Breast epithelium (tissue), 4 donors: Measurements from ENCODE around the gene MTRF1L. TPM values are rescaled to one million over a fixed set of nuclear protein-coding genes. Genes with fewer than 3 reads are reported as not detected.

Experiments used
- DNase-seq, 2 donors: peaks; one replicate each; pipeline ENCODE4 v3.0.0-alpha.2; 2019; ENCODE audit warnings: low spot score in 2 of 2
- H3K27ac ChIP-seq, 2 donors: fragments of 200-600 bp; sonication (generic) in 1 of 2; one replicate each; pipeline ENCODE4 v1.5.1; 2016 to 2019; ENCODE audit warnings: mild to moderate bottlenecking in 1 of 2
- H3K27me3 ChIP-seq, 2 donors: fragments of 200-600 bp; sonication (generic) in 1 of 2; one replicate each; pipeline versions ENCODE4 v1.5.1 to v1.6.0; 2017 to 2019; ENCODE audit warnings: control low read depth in 1 of 2, mild to moderate bottlenecking in 1 of 2
- H3K36me3 ChIP-seq: fragments of 200-600 bp; one replicate; pipeline ENCODE4 v1.5.1; 2019
- H3K4me1 ChIP-seq, 2 donors: fragments of 200-600 bp; sonication (generic); one replicate each; pipeline ENCODE4 v1.5.1; 2016 to 2019; ENCODE audit warnings: control low read depth in 1 of 2
- H3K4me3 ChIP-seq, 3 donors: fragments of 200-600 bp; sonication (generic); 1 replicate in 2 of 3; 2 replicates in 1 of 3; pipeline ENCODE4 v1.5.1; 2016 to 2019; ENCODE audit warnings: mild to moderate bottlenecking in 3 of 3, moderate library complexity in 2 of 3
- H3K9me3 ChIP-seq, 2 donors: fragments of 200-600 bp; sonication (generic) in 1 of 2; one replicate each; pipeline ENCODE4 v1.5.1; 2016 to 2019; ENCODE audit warnings: control low read depth in 1 of 2
- POLR2A ChIP-seq: fragments of 450-650 bp; IDR thresholded peaks from one replicate; pipeline ENCODE4 v1.6.1; 2016; ENCODE audit warnings: antibody characterized with exemption, mild to moderate bottlenecking, moderate library complexity
- POLR2AphosphoS5 ChIP-seq, 3 donors: sonication (generic); formaldehyde crosslinking; IDR thresholded peaks; one replicate each; pipeline ENCODE4 v1.6.1; 2017; ENCODE audit warnings: antibody characterized with exemption in 3 of 3
- intact Hi-C: fragments of 100-400 bp; cut with DNase I; formaldehyde crosslinking; loops from one replicate; pipeline ENCODE4 v1.15.1; 2023; ENCODE audit warnings: low total_unique reads
- total RNA-seq, 3 donors: library from RNA; depleted of rRNA; stranded (reverse); fragments of >200 nt; gene quantifications; one replicate each; pipeline ENCODE4 v1.1.0, GENCODE V29; 2016
- TF ChIP-seq, protein P1 (sequence below), 3 donors: fragments of 450-650 bp; IDR thresholded peaks; one replicate each; pipeline ENCODE4 v1.5.1; 2016 to 2017; ENCODE audit warnings: antibody characterized with exemption in 3 of 3, mild to moderate bottlenecking in 3 of 3, moderate library complexity in 3 of 3

Gene MTRF1L
- total RNA-seq, 3 donors from 2014 or later = 13.1 to 19.8 (median 14.6) TPM

DNA sequence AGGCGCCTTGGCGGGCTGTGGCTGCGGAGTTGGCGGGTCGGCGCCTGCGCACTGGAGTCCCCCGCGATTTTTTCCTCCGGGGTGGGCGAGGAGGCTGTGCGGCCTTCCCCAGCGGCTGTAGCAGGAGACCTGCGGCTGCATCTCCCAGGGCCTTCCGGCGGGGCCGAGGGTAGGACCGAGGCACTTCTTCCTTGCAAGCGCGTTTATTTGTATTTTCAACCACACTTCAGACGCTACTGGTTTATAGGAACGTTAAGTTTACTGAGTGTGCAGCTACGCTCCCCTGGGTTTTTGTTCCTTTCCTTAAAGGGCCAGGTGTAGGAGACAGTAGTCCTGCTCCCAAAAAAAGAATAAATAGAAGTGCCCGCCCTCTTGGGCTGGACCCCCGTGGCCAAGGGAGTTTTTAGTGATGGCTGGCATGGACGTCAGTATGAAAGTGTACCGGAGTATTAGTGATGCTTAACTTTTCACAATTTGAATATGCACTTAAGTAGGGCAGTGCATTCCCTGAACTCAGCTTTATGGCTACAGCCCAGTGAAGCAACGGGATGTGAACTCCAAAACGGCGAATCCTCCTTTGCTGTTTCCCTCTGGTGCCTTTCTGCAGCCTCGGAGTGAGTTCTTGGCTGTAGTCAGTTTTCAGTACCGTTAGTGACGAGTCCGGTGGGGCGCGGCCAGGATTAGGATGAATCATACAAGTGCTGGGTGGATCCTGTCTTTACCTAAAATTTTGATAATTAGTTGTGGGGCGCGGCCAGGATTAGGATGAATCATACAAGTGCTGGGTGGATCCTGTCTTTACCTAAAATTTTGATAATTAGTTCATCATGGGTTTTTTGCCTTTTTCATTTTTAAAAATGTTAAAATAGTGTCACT lies 18.6 kb downstream of the MTRF1L start:
- H3K4me1 ChIP-seq = peaks cover 5 to 13% of the 10 kb centered on the region in 2 donors
- H3K4me3 ChIP-seq = peak overlapping the region; percentile 59 to 86 (median 65)
- no peaks in the 10 kb centered on the region for H3K27me3 ChIP-seq
- H3K9me3 ChIP-seq = no peaks in the 10 kb centered on the region
- intact Hi-C loops = no loop called here
- DNase-seq = peak; percentile 72 to 90
- H3K36me3 ChIP-seq = no peaks in the 10 kb centered on the region
- TF ChIP-seq POLR2A (no peak), POLR2AphosphoS5 (IDR thresholded peaks at IDR 0.05) (no peak)
- TF ChIP-seq, protein P1, sequence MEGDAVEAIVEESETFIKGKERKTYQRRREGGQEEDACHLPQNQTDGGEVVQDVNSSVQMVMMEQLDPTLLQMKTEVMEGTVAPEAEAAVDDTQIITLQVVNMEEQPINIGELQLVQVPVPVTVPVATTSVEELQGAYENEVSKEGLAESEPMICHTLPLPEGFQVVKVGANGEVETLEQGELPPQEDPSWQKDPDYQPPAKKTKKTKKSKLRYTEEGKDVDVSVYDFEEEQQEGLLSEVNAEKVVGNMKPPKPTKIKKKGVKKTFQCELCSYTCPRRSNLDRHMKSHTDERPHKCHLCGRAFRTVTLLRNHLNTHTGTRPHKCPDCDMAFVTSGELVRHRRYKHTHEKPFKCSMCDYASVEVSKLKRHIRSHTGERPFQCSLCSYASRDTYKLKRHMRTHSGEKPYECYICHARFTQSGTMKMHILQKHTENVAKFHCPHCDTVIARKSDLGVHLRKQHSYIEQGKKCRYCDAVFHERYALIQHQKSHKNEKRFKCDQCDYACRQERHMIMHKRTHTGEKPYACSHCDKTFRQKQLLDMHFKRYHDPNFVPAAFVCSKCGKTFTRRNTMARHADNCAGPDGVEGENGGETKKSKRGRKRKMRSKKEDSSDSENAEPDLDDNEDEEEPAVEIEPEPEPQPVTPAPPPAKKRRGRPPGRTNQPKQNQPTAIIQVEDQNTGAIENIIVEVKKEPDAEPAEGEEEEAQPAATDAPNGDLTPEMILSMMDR (IDR thresholded peaks at IDR 0.05) = no peak
- H3K27ac ChIP-seq = peak overlapping the region; percentile 85 to 95

GRCh38 chr6:152982904-152983636 lies 19.4 kb downstream of the MTRF1L start, which contains the start of gene FBXO5:
FBXO5 (minus strand) TSS chr6:152983041; CDS start chr6:152982959, 82 bp downstream.
- H3K4me1 ChIP-seq = peaks cover 5 to 13% of the 10 kb centered on the region in 2 donors
- peak within 1 kb of the TSS; percentile 85 to 95 for H3K27ac ChIP-seq
- no peaks in the 10 kb centered on the region for H3K9me3 ChIP-seq
- intact Hi-C loops = no loop called here
- peak within 1 kb of the TSS; percentile 59 to 86 (median 65) for H3K4me3 ChIP-seq
- no peaks in the 10 kb centered on the region for H3K36me3 ChIP-seq
- no peak for TF ChIP-seq POLR2A
- peak; percentile 43 to 67 (median 48) for TF ChIP-seq POLR2AphosphoS5 (IDR thresholded peaks at IDR 0.05)
- TF ChIP-seq, protein P1 (IDR thresholded peaks at IDR 0.05) = peak in 1 of 3 donors; percentile 6
- peak; percentile 96 to 98 for DNase-seq
- no peaks in the 10 kb centered on the region for H3K27me3 ChIP-seq

DNA sequence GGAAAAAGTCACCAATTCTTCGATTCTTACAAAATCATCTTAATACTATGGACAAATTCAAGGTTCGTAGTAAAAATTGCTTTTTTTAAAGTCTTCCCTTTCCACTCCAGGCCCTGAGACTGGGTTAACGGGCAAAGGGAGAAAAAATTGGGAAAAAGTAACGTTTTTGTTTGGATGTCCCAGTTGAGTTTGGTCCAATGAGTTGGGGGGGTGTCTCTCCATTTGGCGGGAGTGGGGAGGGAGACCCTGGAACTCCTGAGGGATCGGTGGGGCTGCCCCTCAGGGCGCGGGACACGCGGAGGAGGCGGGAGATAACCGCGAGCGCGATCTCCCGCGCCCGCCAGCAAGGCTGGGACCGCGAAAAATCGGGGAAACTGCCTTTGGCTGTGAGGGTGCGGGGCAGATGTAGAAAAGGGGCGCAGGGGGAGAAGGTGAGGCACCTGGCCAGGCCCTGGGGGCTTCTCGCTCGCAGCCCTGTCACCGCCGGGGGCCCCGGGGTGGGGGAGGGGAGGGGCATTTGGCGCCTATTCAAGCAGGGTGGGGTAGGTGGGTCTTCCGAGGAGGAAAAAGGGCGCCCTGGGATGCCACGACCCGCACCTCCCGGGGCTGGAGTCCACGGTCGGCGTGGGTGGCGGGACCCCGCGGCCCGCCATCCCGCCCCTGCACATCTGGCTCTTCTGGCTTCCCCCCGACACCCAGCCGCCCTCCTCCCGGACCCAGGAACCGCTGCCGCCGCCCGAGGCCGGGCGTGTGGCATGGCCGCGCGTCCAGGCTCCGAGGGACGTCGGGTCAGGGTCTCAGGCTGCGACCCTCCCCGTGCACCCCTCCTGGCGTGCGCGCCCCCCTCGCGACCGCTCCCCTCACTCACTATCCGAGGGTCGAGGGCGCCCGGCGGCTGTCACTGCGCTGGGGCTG lies 20.3 kb downstream of the MTRF1L start:
- Histone ChIP-seq H3K4me1 (peaks cover 5 to 13% of the 10 kb centered on the region in 2 donors), H3K4me3 (peak overlapping the region; percentile 59 to 86 (median 65)), H3K9me3 (no peaks in the 10 kb centered on the region), H3K27me3 (no peaks in the 10 kb centered on the region), H3K36me3 (no peaks in the 10 kb centered on the region), H3K27ac (no peak overlapping the region)
- DNase-seq = no peak
- TF ChIP-seq POLR2AphosphoS5 (IDR thresholded peaks at IDR 0.05) (no peak), POLR2A (no peak)
- TF ChIP-seq, protein P1 (IDR thresholded peaks at IDR 0.05) = no peak
- intact Hi-C loops = no loop called here

DNA sequence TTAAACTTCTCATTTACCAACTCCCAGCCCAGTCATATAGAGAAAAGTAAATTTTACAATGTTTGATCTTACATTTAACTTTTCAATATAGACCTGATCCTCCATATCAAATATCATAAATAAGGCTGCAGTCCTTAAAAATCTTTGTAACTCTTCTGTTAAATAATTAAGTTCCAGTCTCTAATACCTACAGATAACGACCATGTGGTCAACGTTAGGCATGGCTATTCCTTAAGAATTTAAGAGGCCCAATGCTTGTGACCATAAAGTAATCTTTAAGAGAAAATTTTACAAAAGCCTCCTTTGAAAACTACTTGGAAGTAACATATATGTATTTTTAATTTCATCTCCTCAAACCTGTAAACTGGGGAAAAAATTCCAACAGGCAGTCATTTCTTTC lies 21.3 kb downstream of the MTRF1L start:
- Histone ChIP-seq H3K4me3 (no peak overlapping the region), H3K36me3 (no peaks in the 10 kb centered on the region), H3K9me3 (no peaks in the 10 kb centered on the region), H3K27me3 (no peaks in the 10 kb centered on the region), H3K4me1 (peaks cover 5 to 13% of the 10 kb centered on the region in 2 donors), H3K27ac (no peak overlapping the region)
- DNase-seq = no peak
- TF ChIP-seq POLR2A (no peak), POLR2AphosphoS5 (IDR thresholded peaks at IDR 0.05) (no peak)
- TF ChIP-seq, protein P1 (IDR thresholded peaks at IDR 0.05) = no peak
- intact Hi-C loops = no loop called here
